Esophagus mucosa (tissue), 1 donor: ENCODE results near the gene EDN2. TPM values are rescaled to one million over a fixed set of nuclear protein-coding genes. Genes with fewer than 3 reads are reported as not detected.
A peak's percentile ranks its signal among the peaks of the same experiment; 100 is the strongest.

Experiments used
- ATAC-seq: fragments of 200-7000 bp; cut with Tn5 transposase; one replicate; pipeline ENCODE4 v1.9.1; 2020
- total RNA-seq: library from RNA; stranded (reverse); gene quantifications from one replicate; pipeline ENCODE4 v1.2.4, GENCODE V29; 2023
- donor health status: DM: yes; HTN: yes; CAD: no.

EDN2 gene
- total RNA-seq, 1 donor from 2014 or later: 4.7 TPM

DNA sequence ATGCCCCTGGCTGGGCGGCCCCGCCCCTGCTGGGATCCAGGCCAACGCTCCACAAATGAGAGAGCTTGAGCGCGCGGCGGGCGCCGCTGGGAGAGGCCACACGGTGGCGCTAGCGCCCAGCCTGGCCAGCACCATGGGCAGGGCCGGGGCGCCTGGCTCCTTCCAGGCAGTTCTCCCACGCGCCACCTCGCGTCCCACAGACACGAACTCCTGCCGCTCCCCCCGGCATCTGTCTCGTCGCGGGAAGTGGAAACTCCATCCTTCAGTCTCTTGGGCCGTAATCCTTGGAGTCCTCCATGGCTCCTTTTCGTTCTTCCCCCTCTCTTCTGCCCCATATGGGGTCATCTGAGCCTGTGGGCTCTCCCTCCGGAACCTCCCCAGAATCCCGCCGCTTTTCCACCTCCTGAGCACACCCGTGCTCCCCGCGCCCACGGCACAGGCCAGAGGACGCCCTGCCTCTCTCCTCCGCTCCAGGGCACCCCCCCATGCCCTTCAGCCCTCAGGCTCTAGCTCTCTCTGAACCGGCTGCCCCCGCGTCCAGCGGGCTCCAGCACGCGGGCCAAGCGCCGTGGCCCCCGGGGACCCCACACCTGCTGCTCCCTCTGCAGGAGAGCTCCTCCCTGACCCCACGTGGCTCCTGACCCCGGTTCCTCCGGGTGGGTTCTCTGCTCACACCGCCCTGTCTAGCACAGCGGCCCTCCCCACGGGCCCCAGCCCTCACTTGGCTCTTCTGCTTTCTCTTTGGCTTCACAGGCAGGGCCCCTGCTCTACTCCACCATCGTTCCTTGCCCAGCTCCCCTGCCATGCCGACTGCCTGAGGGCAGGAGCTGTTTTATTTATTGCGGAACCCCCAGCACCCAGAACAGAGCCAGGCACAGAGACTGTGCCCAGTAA is 31.9 kb upstream of the EDN2 start:
- ATAC-seq: peak; percentile 89

DNA sequence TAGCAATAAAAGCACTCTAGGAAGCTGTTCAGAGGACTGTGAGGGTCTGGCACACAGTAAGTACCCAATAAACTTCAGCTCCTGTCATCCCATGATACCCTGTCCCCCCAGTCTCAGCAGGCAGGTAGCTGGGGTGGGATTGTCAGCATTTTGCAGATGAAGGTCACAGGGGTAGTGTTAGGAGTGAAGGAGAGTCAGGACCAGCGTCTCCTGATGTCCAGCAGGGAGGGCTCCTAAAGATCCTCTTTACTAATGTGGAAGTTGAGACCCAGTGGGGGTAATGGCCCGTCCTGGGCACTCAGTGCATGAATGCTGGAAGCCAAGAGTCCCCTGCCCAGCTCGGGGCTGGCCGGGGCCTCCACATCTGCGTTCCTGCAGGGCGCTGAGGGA is 31.3 kb upstream of the EDN2 start:
- ATAC-seq: no peak

GRCh38 chr1:41515131-41515678 is 30.7 kb upstream of the EDN2 start:
- ATAC-seq: peak; percentile 66

GRCh38 chr1:41514381-41514780 is 29.9 kb upstream of the EDN2 start:
- ATAC-seq: no peak

DNA sequence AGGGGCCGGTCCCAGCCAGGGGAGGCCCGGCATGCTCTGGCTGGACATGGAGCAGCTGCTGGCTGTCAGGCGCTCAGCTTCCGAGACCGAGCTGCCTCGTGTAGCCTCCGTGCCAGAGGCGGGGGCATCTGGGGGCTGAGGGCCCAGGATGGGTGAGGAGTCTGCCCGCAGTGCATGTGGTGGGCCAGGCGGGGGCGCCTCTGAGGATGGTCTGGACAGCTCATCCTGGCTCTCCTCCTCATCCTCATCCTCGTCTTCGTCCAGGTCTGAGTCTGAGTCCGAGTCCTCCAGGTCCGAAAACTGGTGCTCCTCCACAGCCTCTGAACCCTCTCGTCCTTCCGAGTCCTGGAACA is 28.9 kb upstream of the EDN2 start:
- no peak for ATAC-seq

- no peak for ATAC-seq
These were observed 28.4 kb upstream of the EDN2 start for GRCh38 chr1:41512701-41513382.

DNA sequence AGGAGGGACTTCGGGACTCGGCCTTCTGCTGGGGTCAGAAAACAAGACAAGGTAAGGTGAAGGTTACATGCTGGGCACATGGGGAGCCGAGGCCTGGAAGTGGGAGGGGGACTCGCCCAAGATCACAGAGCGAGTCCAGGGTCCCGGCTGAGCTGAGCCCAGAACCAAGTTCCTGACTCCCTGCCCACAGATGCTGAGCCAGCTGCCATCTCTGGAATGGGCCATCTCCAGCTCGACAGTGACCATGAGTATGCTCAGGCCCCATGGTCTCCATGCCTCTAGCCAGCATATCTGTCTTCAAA is 26.7 kb upstream of the EDN2 start:
- ATAC-seq: no peak

GRCh38 chr1:41510531-41511238 is 26.2 kb upstream of the EDN2 start:
- ATAC-seq: no peak

DNA sequence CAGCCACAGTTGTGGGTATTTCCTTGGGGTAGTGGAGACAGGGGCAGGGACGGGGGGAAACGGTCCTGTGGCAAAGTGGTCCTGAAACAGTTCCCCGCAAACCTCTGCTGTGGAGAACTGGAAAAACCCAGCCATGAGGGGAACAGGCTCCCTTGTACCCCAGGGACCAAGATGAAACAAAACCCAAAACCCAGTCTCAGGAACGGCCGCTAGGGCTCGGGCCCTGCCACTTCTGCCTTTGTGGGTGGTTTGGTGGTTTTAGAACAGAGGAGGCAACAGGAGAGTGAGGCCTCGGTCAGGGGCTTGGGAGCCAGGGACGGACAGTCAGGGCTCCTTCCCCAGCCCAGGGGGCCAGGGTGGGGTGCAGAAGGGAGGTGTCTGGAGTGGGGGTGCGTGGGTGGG is 24.8 kb upstream of the EDN2 start:
- ATAC-seq: no peak

DNA sequence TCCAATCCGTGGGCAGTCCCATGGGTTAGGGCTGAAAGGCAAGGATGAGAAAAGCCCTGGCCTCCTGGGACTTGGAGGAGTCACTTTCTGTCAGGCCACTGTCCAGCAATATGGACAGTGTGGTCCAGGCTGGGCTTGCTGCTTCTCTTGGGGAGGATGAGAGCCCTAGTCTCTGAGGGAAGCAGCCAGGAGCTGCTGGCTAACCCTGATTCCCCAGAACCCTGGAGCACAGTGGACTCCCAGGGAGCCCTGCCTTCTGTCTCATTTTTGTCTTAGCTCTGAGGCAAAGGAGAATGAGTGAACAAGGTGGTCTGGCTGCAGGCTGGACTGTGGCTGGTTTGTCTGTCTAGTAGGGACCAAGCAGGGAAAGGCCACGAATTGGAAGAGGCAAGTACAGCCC is 23.8 kb upstream of the EDN2 start:
- no peak for ATAC-seq

GRCh38 chr1:41507836-41508235 is 23.4 kb upstream of the EDN2 start:
- no peak for ATAC-seq

DNA sequence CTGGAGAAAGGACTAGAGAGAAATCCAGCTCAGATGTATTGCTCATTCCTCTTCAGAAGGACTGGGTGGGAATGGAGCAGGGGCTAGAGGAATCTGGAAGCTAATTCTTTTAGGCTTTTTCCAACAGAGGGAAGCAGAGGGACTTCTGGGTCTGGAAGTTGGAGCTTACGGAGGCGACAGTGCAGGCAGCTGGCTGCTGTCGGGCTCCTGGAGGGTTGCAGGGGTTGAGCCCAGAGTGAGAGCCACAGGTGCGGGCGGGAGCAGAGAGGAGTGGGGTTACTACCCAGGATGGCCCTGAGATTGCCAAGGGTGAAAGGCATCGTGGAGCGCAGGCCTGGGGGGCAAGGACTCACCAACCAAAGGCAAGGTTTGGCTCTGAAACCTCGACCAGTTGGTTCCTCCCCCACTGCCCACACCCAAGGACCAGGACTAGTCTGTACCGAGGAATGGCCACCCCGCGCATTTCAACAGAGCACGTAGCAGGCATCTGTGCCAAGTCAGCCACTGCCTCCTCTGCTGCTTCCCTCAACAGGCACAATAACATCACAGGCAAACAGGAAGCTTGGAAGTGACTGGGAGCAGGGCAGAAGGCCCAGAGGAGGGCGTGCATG is 22.7 kb upstream of the EDN2 start:
- no peak for ATAC-seq

DNA sequence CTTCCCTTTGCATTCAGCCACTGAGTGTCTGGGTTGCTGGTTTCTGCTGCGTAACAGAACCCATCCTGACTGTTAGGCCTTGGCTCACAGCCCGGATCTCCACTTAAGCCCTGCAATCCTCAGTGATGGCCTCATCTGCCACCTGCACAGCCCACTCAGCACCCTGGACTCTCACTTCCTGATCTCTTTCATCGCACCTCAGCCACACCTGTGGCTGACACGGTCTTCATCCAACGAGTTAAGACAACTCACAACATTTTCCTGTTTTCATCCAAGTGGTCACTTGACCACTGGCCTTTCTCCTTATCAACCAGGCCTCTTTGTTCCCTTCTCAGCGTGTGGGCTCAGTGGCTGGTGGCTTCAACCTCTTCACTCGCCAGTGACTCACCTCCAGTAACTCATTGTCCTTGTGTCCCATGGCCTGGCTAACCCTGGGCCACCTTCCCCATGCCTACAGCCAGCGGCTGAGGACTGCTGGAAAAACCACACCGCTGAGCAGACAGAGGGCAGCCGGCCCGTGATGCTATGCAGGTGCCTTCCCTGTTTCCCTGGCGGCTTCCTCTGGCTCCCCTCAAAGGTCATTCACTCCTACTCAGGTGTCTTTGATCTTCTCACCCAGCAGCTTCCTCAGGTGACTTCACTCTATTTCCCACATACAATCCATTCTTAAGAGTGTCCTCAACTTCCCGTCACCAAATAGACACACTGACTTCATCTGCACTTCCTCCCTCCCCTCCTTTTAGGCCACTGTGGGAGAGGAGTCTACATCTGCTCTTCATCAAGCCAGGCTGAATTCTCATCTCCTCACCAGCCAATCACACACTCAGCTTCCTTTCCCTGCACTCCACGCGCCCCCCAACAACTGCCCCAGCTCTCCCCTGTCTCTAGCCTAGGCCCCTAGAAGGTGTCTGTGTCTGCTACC is 19.9 kb upstream of the EDN2 start:
- ATAC-seq: peak; percentile 17

DNA sequence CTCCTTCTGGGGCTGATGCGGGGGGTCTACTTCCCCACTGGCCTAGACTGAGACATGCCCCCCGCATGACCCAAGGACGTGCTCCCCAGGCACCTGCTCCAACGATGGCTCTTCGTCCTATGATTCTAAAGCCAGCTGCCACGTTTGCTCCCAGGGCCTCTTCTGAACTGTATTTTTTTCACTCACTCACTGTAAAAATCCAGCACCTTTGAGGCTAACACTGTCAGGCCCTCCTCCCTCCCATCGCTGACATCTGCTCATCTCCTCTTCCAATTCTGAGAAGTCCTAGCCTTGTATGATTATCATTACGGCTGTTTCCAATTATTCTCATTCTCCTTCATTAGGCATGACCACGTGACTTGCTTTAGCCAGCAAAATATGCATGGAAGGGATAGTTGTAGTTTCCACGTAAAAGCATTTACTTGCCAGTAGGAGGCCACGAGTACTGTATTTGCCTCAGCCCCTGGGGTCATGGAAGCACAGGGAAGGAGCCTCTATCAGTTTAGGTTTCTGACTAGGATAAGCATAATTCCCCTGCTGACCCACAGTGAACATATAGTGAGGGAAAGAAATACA is 19.1 kb upstream of the EDN2 start:
- ATAC-seq: no peak

DNA sequence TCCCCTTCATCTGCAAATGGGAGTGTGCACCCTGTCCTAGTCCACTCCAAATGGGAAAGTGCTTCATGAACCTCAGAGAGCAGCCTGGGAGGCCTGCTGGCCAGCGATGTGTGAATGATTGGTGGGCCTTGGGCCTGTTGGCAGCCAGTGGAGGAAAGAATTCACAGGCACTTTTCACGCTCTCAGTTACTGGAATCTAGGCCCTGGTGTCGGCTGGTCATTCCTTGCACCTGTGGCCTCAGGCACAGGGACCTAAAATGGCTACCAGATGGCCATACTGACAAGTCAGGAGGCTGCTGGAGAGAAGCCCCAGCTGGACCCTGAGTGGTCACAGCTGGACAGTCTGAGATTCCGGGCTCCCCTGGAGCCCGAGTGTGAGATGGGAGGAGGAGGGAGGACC is 18.4 kb upstream of the EDN2 start:
- no peak for ATAC-seq

- ATAC-seq: peak; percentile 86
These were observed 17.1 kb upstream of the EDN2 start for GRCh38 chr1:41501581-41501980.

DNA sequence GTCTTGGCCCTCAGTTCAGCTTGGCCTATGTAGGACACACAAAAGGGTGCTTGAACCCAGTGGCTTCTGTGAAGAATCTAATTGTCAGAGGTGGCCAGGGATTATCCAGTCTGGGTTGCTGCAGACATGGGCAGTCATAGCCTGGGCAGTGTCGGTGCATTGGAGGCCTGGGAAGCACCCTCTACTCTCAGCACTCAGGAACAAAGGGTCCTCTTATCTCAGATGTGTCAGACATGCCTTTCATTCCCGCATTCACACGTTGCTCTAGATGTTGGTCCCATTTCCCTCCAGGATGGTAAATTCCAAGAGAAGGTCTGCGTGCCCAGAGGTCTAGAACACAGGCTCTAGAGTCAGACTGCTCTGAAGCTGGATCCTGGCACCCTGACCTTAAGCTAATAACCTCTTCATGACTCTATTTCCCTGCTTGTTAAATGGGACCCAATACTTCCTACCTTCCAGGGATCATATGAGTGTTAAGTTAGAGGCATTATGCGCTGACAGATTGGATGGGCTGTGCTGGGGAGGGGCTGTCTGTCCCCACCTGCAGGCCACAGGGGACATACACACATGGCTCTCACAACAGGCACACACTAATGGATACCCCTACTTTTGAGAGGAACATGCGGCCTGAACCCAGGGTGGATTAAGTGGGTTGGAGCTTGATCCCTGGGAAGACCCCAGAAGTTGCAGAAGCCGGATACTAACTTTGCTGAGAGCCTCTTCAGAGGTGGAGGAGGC is 16.5 kb upstream of the EDN2 start:
- no peak for ATAC-seq

GRCh38 chr1:41500378-41500777 is 15.9 kb upstream of the EDN2 start:
- peak; percentile 73 for ATAC-seq

GRCh38 chr1:41499591-41499990 is 15.1 kb upstream of the EDN2 start:
- ATAC-seq: no peak

- peak; percentile 42 for ATAC-seq
These were observed 14.3 kb upstream of the EDN2 start for GRCh38 chr1:41498804-41499203.

GRCh38 chr1:41498391-41498790 is 13.9 kb upstream of the EDN2 start:
- ATAC-seq: no peak
